Suprapubic skin (tissue), 4 donors: ENCODE data around the gene MCF2L. TPM values are rescaled to one million over a fixed set of nuclear protein-coding genes. Genes with fewer than 3 reads are reported as not detected.

Source experiments
- DNase-seq, 2 donors: peaks; one replicate each; pipeline ENCODE4 v3.0.0-alpha.2; 2019; ENCODE audit warnings: low spot score in 2 of 2
- H3K27ac ChIP-seq: fragments of 200-600 bp; sonication (generic); one replicate; pipeline ENCODE4 v1.5.1; 2019
- H3K27me3 ChIP-seq: fragments of 200-600 bp; sonication (generic); one replicate; pipeline ENCODE4 v1.5.1; 2019
- H3K36me3 ChIP-seq: fragments of 200-600 bp; sonication (generic); one replicate; pipeline ENCODE4 v1.5.1; 2019
- H3K4me1 ChIP-seq: fragments of 200-600 bp; sonication (generic); one replicate; pipeline ENCODE4 v1.5.1; 2019
- H3K4me3 ChIP-seq: fragments of 200-600 bp; sonication (generic); one replicate; pipeline ENCODE4 v1.5.1; 2019; ENCODE audit warnings: mild to moderate bottlenecking
- H3K9me3 ChIP-seq: fragments of 200-600 bp; sonication (generic); one replicate; pipeline ENCODE4 v1.5.1; 2019
- EP300 ChIP-seq: sonication (generic); formaldehyde crosslinking; IDR thresholded peaks from one replicate; pipeline ENCODE4 v1.6.1; 2017; ENCODE audit warnings: antibody characterized with exemption
- POLR2A ChIP-seq, 2 donors: fragments of 450-650 bp; IDR thresholded peaks; one replicate each; pipeline ENCODE4 v1.6.1; 2017; ENCODE audit warnings: antibody characterized with exemption in 2 of 2, mild to moderate bottlenecking in 2 of 2, moderate library complexity in 2 of 2
- POLR2AphosphoS5 ChIP-seq, 3 donors: sonication (generic); formaldehyde crosslinking; IDR thresholded peaks; one replicate each; pipeline ENCODE4 v1.6.1; 2017; ENCODE audit warnings: antibody characterized with exemption in 3 of 3
- WGBS: methylation state at CpG from one replicate; pipeline ENCODE4 v1.1.5; 2018; 5-methylcytosine and 5-hydroxymethylcytosine counted together
- total RNA-seq, 4 donors: library from RNA; depleted of rRNA; stranded (reverse); fragments of >200 nt; gene quantifications; one replicate each; pipeline ENCODE4 v1.1.0, GENCODE V29; 2016
- TF ChIP-seq, protein P1 (sequence below), 2 donors: fragments of 200-600 bp in 1 of 2; fragments of 450-650 bp in 1 of 2; sonication (generic) in 1 of 2; IDR thresholded peaks; one replicate each; pipeline ENCODE4 v1.5.1; 2016 to 2019; ENCODE audit warnings: antibody characterized with exemption in 2 of 2, mild to moderate bottlenecking in 1 of 2, moderate library complexity in 1 of 2

Gene MCF2L
- total RNA-seq, 4 donors from 2014 or later, result 25.4 to 144 (median 50.0) TPM

DNA sequence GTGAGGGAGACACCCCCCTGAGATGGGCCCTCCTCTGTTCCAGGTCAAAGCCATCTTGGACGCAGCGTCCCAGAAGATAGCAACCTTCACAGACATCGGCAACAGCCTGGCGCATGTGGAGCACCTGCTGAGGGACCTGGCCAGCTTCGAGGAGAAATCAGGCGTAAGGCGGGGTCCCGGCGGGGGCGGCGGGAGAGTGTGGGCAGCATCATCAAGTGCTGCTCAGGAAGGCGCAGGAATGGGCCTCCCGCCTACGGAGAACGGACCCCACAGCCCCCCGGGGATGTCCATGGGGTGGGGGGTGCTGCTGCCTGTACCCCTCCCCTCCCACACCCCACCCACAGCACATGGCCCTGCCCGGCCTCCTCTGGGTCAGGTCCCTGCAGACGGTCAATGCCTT lies 105.4 kb downstream of the MCF2L start:
- no peak for TF ChIP-seq POLR2A (IDR thresholded peaks at IDR 0.05)
- TF ChIP-seq POLR2AphosphoS5 (IDR thresholded peaks at IDR 0.05), result no peak
- TF ChIP-seq, protein P1, sequence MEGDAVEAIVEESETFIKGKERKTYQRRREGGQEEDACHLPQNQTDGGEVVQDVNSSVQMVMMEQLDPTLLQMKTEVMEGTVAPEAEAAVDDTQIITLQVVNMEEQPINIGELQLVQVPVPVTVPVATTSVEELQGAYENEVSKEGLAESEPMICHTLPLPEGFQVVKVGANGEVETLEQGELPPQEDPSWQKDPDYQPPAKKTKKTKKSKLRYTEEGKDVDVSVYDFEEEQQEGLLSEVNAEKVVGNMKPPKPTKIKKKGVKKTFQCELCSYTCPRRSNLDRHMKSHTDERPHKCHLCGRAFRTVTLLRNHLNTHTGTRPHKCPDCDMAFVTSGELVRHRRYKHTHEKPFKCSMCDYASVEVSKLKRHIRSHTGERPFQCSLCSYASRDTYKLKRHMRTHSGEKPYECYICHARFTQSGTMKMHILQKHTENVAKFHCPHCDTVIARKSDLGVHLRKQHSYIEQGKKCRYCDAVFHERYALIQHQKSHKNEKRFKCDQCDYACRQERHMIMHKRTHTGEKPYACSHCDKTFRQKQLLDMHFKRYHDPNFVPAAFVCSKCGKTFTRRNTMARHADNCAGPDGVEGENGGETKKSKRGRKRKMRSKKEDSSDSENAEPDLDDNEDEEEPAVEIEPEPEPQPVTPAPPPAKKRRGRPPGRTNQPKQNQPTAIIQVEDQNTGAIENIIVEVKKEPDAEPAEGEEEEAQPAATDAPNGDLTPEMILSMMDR (IDR thresholded peaks at IDR 0.05), result no peak
- no peak for TF ChIP-seq EP300
- Histone ChIP-seq H3K4me1 (no peaks in the 10 kb centered on the region), H3K4me3 (no peak overlapping the region), H3K36me3 (peaks cover 69% of the 10 kb centered on the region), H3K9me3 (no peaks in the 10 kb centered on the region), H3K27ac (no peak overlapping the region), H3K27me3 (no peaks in the 10 kb centered on the region)
- DNase-seq, result no peak
- 77% methylated on average over 13 of the region's 18 CpGs for WGBS

DNA sequence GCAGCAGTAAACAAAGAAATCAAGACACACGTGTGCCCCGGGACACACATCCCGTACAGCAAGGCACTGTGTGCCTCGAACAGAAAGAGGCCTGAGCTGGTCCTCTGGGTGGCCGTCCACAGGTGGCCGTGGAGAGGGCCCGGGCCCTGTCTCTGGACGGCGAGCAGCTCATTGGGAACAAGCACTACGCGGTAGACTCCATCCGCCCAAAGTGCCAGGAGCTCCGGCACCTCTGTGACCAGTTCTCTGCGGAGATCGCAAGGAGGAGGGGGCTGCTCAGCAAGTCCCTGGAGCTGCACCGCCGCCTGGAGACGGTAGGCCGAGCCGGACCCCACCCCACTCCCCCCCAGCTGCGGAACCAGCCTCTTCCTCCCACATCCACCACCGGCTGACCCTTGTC lies 105.9 kb downstream of the MCF2L start:
- Histone ChIP-seq H3K4me3 (no peak overlapping the region), H3K9me3 (no peaks in the 10 kb centered on the region), H3K36me3 (peaks cover 66% of the 10 kb centered on the region), H3K4me1 (no peaks in the 10 kb centered on the region), H3K27ac (no peak overlapping the region), H3K27me3 (no peaks in the 10 kb centered on the region)
- 90% methylated on average over 10 of the region's 22 CpGs for WGBS
- no peak for DNase-seq
- TF ChIP-seq EP300 (no peak), POLR2AphosphoS5 (IDR thresholded peaks at IDR 0.05) (no peak), POLR2A (IDR thresholded peaks at IDR 0.05) (no peak)
- TF ChIP-seq, protein P1 (IDR thresholded peaks at IDR 0.05), result no peak

DNA sequence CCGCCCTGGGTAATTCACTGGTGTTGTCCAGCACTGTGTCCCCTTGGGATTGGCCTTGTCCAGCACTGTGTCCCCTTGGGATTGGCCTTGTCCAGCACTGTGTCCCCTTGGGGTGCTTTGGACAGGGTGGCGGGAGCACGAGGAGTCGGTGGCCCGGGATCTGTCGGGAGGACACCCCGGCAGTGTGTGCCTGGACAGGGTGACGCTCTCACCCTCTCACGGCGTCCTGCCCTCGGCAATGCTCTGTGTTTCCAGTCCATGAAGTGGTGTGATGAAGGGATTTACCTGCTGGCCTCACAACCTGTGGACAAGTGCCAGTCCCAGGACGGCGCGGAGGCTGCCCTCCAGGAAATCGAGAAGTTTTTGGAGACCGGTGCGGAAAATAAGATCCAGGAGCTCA lies 106.7 kb downstream of the MCF2L start:
- 96% methylated on average over 12 of the region's 17 CpGs for WGBS
- H3K36me3 ChIP-seq, result peaks cover 58% of the 10 kb centered on the region
- DNase-seq, result peak in 1 of 2 donors; percentile 46

DNA sequence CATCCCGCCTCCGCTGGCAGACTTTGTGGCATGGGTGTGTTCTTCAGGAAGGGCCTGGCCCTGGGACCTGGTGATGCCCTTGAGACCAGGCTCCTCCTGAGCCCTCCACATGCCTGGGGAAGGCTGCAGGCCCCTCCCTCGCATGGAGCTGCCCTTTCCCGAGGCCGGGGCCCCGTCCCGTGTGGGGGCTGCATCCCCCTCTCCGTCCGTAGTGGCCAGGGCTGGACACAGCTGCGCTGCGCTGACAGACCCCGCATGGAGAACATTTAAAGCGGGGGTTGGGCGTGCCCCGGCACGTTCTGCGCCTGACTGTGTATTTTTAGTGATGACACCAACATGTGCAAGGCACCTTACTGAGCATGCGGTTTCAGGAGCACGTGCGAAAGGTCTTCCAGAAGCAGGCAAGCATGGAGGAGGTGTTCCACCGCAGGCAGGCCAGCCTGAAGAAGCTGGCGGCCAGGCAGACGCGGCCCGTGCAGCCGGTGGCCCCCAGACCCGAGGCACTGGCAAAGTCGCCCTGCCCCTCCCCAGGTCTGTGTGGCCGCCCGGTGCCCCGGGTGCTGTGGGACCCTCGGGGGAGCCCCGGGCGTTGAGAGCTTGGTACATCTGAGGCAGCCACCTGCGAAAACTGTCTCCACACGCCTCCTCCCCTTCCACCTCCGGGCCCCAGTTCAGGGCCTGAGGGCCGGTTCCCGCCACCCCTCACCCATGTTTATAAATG lies 107.8 kb downstream of the MCF2L start:
- no peak for TF ChIP-seq EP300
- TF ChIP-seq POLR2A (IDR thresholded peaks at IDR 0.05), result no peak
- TF ChIP-seq POLR2AphosphoS5 (IDR thresholded peaks at IDR 0.05), result no peak
- TF ChIP-seq, protein P1 (IDR thresholded peaks at IDR 0.05), result no peak
- WGBS, result 100% methylated on average over 3 of the region's 39 CpGs

More for the DNA sequence above, 106.7 kb downstream of the MCF2L start:
- no peak overlapping the region for H3K27ac ChIP-seq
- TF ChIP-seq EP300 (no peak), POLR2A (IDR thresholded peaks at IDR 0.05) (no peak), POLR2AphosphoS5 (IDR thresholded peaks at IDR 0.05) (no peak)
- TF ChIP-seq, protein P1 (IDR thresholded peaks at IDR 0.05), result no peak
- H3K4me3 ChIP-seq, result no peak overlapping the region
- H3K4me1 ChIP-seq, result no peaks in the 10 kb centered on the region
- H3K9me3 ChIP-seq, result no peaks in the 10 kb centered on the region
- H3K27me3 ChIP-seq, result no peaks in the 10 kb centered on the region

DNA sequence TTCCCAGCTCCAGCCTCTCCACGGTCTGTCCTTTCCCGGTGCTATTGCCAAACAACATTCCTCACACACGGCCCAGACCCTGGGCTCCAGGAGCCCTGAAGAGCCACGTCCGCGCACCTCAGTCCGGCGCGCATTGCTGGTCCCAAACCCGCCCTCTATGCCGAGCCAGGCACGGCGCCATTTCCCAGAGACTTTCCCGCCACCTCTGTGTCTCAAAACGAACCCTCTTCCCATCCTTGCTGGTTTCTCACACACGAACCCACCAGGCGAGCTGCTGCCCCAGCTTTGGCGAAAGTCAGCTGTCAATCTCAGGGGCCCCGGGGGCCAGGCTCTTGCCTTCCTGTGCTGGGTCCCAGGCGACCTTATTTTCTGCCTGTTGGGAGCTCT lies 108.5 kb downstream of the MCF2L start:
- Histone ChIP-seq H3K4me1 (no peaks in the 10 kb centered on the region), H3K36me3 (peaks cover 53% of the 10 kb centered on the region), H3K9me3 (no peaks in the 10 kb centered on the region), H3K4me3 (no peak overlapping the region), H3K27ac (no peak overlapping the region), H3K27me3 (no peaks in the 10 kb centered on the region)
- DNase-seq, result peak in 1 of 2 donors; percentile 46
- TF ChIP-seq EP300 (no peak), POLR2A (IDR thresholded peaks at IDR 0.05) (no peak), POLR2AphosphoS5 (IDR thresholded peaks at IDR 0.05) (no peak)
- TF ChIP-seq, protein P1 (IDR thresholded peaks at IDR 0.05), result no peak
- 92% methylated on average over 20 of the region's 20 CpGs for WGBS

More for the DNA sequence above, 107.8 kb downstream of the MCF2L start:
- H3K27ac ChIP-seq, result no peak overlapping the region
- no peak overlapping the region for H3K4me3 ChIP-seq
- DNase-seq, result peak in 1 of 2 donors; percentile 46
- no peaks in the 10 kb centered on the region for H3K4me1 ChIP-seq
- H3K36me3 ChIP-seq, result peaks cover 53% of the 10 kb centered on the region
- no peaks in the 10 kb centered on the region for H3K9me3 ChIP-seq
- H3K27me3 ChIP-seq, result no peaks in the 10 kb centered on the region
